H1 (cell line): Measurements from ENCODE around the gene WDR54. TPM values are rescaled to one million over a fixed set of nuclear protein-coding genes. Genes with fewer than 3 reads are reported as not detected.

Experiments used
- HDAC2 ChIP-seq, 2 experiments: fragments of 300-600 bp in 1 of 2; sonication (generic) in 1 of 2; IDR thresholded peaks; 2 replicates each; pipeline ENCODE4 v1.6.1; 2011 to 2012; ENCODE audit warnings: low read depth in 2 of 2, low read length in 2 of 2, mild to moderate bottlenecking in 2 of 2, moderate library complexity in 2 of 2, borderline replicate concordance in 1 of 2, inconsistent platforms in 1 of 2
- KDM4A ChIP-seq: IDR thresholded peaks from one replicate; pipeline ENCODE4 v1.7.1; 2012; ENCODE audit warnings: low read depth, mild to moderate bottlenecking, moderate library complexity, low read length, inconsistent platforms; ENCODE audit not compliant: severe bottlenecking
- MAFK ChIP-seq: IDR thresholded peaks from 2 replicates; pipeline ENCODE4 v1.6.1; 2012; ENCODE audit warnings: low read depth, mild to moderate bottlenecking, improper control_type of control experiment, low read length
- POLR2AphosphoS5 ChIP-seq: IDR thresholded peaks from 2 replicates; pipeline ENCODE4 v1.6.1; 2011; ENCODE audit warnings: low read depth, low read length
- SAP30 ChIP-seq: fragments of 300-600 bp; sonication (generic); IDR thresholded peaks from 2 replicates; pipeline ENCODE4 v1.7.1; 2012; ENCODE audit warnings: low read length, moderate library complexity, mild to moderate bottlenecking, inconsistent platforms; ENCODE audit not compliant: insufficient read depth, insufficient replicate concordance
- SRF ChIP-seq: IDR thresholded peaks from 2 replicates; pipeline ENCODE4 v1.6.1; 2011; ENCODE audit warnings: mild to moderate bottlenecking, low read depth, low read length, moderate library complexity
- polyA plus RNA-seq, 7 experiments: library from polyadenylated mRNA; depleted of rRNA in 3 of 7; stranded (reverse) in 5 of 7; unstranded in 2 of 7; fragments of >200 nt in 5 of 7; fragments of 200-250 nt in 2 of 7; gene quantifications; 1 replicate in 5 of 7; 2 replicates in 1 of 7; 4 replicates in 1 of 7; pipeline versions ENCODE4 v1.2.1 to v1.2.3, GENCODE V29; 2011 to 2013; ENCODE audit warnings: missing spikeins in 2 of 7, mixed read lengths in 2 of 7
- total RNA-seq: library from RNA; stranded (reverse); fragmentation: NEBNext Ultra II Directional; extraction: Animal tissue kit (Norgen Biotek cat#: 25700); gene quantifications from 2 replicates; pipeline ENCODE4 v1.2.1, GENCODE V29; 2021
- TF ChIP-seq, protein P1 (sequence below): IDR thresholded peaks from 2 replicates; pipeline ENCODE4 v1.6.1; 2011; ENCODE audit warnings: low read depth, mild to moderate bottlenecking, low read length; ENCODE audit not compliant: insufficient read depth
- TF ChIP-seq, protein P2 (sequence below): fragments of 300-600 bp; sonication (generic); IDR thresholded peaks from 2 replicates; pipeline ENCODE4 v1.7.1; 2012; ENCODE audit warnings: low read length, moderate library complexity, mild to moderate bottlenecking, inconsistent platforms; ENCODE audit not compliant: insufficient replicate concordance

The WDR54 gene
- total and polyA plus RNA-seq, 2 of the 8 experiments (the other 6 are each of a cell fraction or from before 2014, with no cell fraction given), result 41.6 to 125 TPM

DNA sequence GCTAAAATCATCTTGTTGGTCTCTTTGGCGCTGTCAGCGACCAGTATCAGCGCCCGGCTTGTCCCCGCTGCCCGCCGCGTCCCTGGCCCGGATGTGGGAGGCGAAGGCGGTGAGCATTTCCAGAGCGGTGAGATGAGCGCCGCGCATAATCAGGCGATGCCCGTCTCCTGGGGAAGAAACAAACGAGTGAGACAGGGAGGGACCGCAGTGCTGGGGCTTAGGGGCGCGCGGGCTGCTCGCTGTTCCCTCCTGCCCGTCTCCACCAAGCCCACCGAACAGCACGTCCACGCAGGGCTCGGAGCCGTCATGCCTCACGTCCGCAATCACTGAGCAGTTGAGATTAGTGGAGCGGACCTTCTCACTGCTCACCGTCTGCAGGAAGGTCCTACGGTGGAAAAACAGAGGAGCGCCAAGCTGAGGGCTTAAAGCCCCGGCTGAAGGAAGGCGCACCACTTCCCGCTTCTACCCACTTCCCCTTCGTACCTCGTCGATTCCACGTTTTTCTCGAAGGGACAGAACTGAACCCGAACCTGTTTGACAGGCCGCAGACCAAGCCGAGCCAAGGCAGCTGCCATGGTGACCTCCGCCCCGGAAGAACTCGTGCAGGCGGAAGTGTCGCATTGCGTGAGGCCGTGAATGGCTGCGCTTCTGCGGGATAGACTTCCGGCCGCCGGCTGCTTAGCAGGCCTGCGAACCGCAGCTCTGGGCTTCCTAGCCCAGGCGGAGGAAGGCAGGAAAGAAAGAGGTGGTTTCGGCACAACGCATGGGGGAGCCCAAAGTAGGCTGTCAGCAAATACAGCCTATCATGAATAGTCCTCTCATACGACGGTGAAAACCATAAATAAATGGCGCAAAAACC, 50.8 kb downstream of the WDR54 start, which contains the start of gene MRPL53 (continued):
- no peak for TF ChIP-seq MAFK
- peak; percentile 97 for TF ChIP-seq SAP30
- TF ChIP-seq POLR2AphosphoS5, result peak; percentile 94
- TF ChIP-seq, protein P1, sequence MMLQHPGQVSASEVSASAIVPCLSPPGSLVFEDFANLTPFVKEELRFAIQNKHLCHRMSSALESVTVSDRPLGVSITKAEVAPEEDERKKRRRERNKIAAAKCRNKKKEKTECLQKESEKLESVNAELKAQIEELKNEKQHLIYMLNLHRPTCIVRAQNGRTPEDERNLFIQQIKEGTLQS, result no peak
- peak in 1 of 2 experiments; percentile 94; a peak in 2 of 4 replicates for TF ChIP-seq HDAC2 (IDR thresholded peaks at IDR 0.05; ENCODE audit: borderline replicate concordance in 1 of 2, low read depth in 2 of 2, low read length in 2 of 2)
- TF ChIP-seq, protein P2, sequence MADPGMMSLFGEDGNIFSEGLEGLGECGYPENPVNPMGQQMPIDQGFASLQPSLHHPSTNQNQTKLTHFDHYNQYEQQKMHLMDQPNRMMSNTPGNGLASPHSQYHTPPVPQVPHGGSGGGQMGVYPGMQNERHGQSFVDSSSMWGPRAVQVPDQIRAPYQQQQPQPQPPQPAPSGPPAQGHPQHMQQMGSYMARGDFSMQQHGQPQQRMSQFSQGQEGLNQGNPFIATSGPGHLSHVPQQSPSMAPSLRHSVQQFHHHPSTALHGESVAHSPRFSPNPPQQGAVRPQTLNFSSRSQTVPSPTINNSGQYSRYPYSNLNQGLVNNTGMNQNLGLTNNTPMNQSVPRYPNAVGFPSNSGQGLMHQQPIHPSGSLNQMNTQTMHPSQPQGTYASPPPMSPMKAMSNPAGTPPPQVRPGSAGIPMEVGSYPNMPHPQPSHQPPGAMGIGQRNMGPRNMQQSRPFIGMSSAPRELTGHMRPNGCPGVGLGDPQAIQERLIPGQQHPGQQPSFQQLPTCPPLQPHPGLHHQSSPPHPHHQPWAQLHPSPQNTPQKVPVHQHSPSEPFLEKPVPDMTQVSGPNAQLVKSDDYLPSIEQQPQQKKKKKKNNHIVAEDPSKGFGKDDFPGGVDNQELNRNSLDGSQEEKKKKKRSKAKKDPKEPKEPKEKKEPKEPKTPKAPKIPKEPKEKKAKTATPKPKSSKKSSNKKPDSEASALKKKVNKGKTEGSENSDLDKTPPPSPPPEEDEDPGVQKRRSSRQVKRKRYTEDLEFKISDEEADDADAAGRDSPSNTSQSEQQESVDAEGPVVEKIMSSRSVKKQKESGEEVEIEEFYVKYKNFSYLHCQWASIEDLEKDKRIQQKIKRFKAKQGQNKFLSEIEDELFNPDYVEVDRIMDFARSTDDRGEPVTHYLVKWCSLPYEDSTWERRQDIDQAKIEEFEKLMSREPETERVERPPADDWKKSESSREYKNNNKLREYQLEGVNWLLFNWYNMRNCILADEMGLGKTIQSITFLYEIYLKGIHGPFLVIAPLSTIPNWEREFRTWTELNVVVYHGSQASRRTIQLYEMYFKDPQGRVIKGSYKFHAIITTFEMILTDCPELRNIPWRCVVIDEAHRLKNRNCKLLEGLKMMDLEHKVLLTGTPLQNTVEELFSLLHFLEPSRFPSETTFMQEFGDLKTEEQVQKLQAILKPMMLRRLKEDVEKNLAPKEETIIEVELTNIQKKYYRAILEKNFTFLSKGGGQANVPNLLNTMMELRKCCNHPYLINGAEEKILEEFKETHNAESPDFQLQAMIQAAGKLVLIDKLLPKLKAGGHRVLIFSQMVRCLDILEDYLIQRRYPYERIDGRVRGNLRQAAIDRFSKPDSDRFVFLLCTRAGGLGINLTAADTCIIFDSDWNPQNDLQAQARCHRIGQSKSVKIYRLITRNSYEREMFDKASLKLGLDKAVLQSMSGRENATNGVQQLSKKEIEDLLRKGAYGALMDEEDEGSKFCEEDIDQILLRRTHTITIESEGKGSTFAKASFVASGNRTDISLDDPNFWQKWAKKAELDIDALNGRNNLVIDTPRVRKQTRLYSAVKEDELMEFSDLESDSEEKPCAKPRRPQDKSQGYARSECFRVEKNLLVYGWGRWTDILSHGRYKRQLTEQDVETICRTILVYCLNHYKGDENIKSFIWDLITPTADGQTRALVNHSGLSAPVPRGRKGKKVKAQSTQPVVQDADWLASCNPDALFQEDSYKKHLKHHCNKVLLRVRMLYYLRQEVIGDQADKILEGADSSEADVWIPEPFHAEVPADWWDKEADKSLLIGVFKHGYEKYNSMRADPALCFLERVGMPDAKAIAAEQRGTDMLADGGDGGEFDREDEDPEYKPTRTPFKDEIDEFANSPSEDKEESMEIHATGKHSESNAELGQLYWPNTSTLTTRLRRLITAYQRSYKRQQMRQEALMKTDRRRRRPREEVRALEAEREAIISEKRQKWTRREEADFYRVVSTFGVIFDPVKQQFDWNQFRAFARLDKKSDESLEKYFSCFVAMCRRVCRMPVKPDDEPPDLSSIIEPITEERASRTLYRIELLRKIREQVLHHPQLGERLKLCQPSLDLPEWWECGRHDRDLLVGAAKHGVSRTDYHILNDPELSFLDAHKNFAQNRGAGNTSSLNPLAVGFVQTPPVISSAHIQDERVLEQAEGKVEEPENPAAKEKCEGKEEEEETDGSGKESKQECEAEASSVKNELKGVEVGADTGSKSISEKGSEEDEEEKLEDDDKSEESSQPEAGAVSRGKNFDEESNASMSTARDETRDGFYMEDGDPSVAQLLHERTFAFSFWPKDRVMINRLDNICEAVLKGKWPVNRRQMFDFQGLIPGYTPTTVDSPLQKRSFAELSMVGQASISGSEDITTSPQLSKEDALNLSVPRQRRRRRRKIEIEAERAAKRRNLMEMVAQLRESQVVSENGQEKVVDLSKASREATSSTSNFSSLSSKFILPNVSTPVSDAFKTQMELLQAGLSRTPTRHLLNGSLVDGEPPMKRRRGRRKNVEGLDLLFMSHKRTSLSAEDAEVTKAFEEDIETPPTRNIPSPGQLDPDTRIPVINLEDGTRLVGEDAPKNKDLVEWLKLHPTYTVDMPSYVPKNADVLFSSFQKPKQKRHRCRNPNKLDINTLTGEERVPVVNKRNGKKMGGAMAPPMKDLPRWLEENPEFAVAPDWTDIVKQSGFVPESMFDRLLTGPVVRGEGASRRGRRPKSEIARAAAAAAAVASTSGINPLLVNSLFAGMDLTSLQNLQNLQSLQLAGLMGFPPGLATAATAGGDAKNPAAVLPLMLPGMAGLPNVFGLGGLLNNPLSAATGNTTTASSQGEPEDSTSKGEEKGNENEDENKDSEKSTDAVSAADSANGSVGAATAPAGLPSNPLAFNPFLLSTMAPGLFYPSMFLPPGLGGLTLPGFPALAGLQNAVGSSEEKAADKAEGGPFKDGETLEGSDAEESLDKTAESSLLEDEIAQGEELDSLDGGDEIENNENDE, result no peak
- TF ChIP-seq SRF, result no peak
- peak; percentile 61 for TF ChIP-seq KDM4A
